ENCODE data around the gene C10orf71. TPM values are rescaled to one million over a fixed set of nuclear protein-coding genes. Genes with fewer than 3 reads are reported as not detected.

The C10orf71 gene
- total and polyA plus RNA-seq, 2 experiments from 2014 or later: not detected

GRCh38 chr10:49332768-49333167 is 33.8 kb downstream of the C10orf71 start:
- H2AFZ ChIP-seq: no peak overlapping the region
- H3K27me3 ChIP-seq: no peaks in the 10 kb centered on the region
- no peak for DNase-seq (ENCODE audit: low spot score)
- no peaks in the 10 kb centered on the region for H3K9me3 ChIP-seq (ENCODE audit: low read depth)
- H3K27ac ChIP-seq: no peak overlapping the region
- no peaks in the 10 kb centered on the region for H3K36me3 ChIP-seq (replicated peaks; ENCODE audit: insufficient read depth, low read depth)
- H3K4me3 ChIP-seq: no peak overlapping the region
- H3K4me1 ChIP-seq (ENCODE audit: insufficient read depth): no peaks in the 10 kb centered on the region
- no peak for TF ChIP-seq EZH2phosphoT487 (IDR thresholded peaks at IDR 0.05; ENCODE audit: low read depth, severe bottlenecking, unreplicated experiment)
- no peak for TF ChIP-seq CTCF (IDR thresholded peaks at IDR 0.05; ENCODE audit: poor library complexity)
- TF ChIP-seq EZH2 (IDR thresholded peaks at IDR 0.05; ENCODE audit: borderline replicate concordance): no peak
- no peaks in the 10 kb centered on the region for H3K79me2 ChIP-seq
- no peak overlapping the region for H3K4me2 ChIP-seq
- H4K20me1 ChIP-seq (ENCODE audit: insufficient read depth, poor library complexity, severe bottlenecking): no peaks in the 10 kb centered on the region
- H3K9me2 ChIP-seq (replicated peaks; ENCODE audit: insufficient read depth): no peaks in the 10 kb centered on the region
- WGBS (ENCODE audit: low lambda C conversion rate, missing lambda C conversion rate): 90% methylated on average over 6 of the region's 6 CpGs

DNA sequence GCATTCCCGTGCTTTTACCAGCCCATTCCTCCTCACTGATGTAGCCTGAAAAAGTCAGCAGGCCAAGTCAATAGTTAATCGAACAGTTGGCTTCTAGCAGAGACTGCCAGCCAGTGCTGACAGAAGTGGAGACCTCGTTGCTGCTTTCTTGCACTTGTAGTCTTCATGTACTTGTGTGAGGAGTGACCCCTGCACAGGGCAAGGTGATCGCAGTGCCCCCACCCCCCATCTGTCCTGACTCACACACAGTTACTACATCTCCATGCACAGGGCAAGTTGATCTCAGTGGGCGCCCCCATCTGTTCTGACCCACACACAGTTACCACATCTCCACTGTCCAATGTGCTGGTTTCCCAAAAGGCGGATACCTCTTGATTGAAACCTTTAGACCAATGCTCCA is 34.2 kb downstream of the C10orf71 start:
- H3K79me2 ChIP-seq: no peaks in the 10 kb centered on the region
- TF ChIP-seq EZH2 (IDR thresholded peaks at IDR 0.05; ENCODE audit: borderline replicate concordance) (no peak), CTCF (IDR thresholded peaks at IDR 0.05; ENCODE audit: poor library complexity) (no peak), EZH2phosphoT487 (IDR thresholded peaks at IDR 0.05; ENCODE audit: low read depth, severe bottlenecking, unreplicated experiment) (no peak)
- WGBS (ENCODE audit: low lambda C conversion rate, missing lambda C conversion rate): 94% methylated on average over 6 of the region's 6 CpGs
- no peak overlapping the region for H3K27ac ChIP-seq
- no peaks in the 10 kb centered on the region for H3K9me2 ChIP-seq (replicated peaks; ENCODE audit: insufficient read depth)
- no peak overlapping the region for H2AFZ ChIP-seq
- no peaks in the 10 kb centered on the region for H3K4me1 ChIP-seq (ENCODE audit: insufficient read depth)
- H4K20me1 ChIP-seq (ENCODE audit: insufficient read depth, poor library complexity, severe bottlenecking): no peaks in the 10 kb centered on the region
- H3K4me2 ChIP-seq: no peak overlapping the region
- no peaks in the 10 kb centered on the region for H3K9me3 ChIP-seq (ENCODE audit: low read depth)
- H3K36me3 ChIP-seq (replicated peaks; ENCODE audit: insufficient read depth, low read depth): no peaks in the 10 kb centered on the region
- H3K27me3 ChIP-seq: peaks cover 4% of the 10 kb centered on the region
- no peak overlapping the region for H3K4me3 ChIP-seq
- DNase-seq (ENCODE audit: low spot score): no peak

DNA sequence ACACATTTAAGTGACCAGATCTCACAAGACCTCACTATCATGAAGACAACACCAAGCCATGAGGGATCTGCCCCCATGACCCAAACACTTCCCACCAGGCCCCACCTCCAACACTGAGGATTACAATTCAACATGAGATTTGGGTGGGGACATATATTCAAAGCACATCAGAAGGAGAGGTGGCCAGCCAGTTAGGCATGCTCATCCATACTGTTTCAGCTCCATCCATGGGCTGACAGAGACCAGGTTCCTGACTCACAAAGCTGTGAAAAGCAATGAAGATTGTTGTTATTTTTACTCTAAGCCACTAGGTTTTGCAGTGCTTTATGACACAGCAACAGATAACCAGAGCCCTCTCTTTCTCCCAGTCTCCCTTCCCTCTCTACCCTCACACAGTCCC is 36.0 kb downstream of the C10orf71 start:
- H3K9me3 ChIP-seq (ENCODE audit: low read depth): no peaks in the 10 kb centered on the region
- no peaks in the 10 kb centered on the region for H3K36me3 ChIP-seq (replicated peaks; ENCODE audit: insufficient read depth, low read depth)

More for the DNA sequence above, 36.0 kb downstream of the C10orf71 start:
- no peak overlapping the region for H3K4me3 ChIP-seq
- no peaks in the 10 kb centered on the region for H4K20me1 ChIP-seq (ENCODE audit: insufficient read depth, poor library complexity, severe bottlenecking)
- H3K79me2 ChIP-seq: no peaks in the 10 kb centered on the region
- peaks cover 13% of the 10 kb centered on the region for H3K27me3 ChIP-seq
- no peak overlapping the region for H2AFZ ChIP-seq
- no peak for TF ChIP-seq EZH2 (IDR thresholded peaks at IDR 0.05; ENCODE audit: borderline replicate concordance)
- TF ChIP-seq EZH2phosphoT487 (IDR thresholded peaks at IDR 0.05; ENCODE audit: low read depth, severe bottlenecking, unreplicated experiment): no peak
- TF ChIP-seq CTCF (IDR thresholded peaks at IDR 0.05; ENCODE audit: poor library complexity): no peak
- H3K9me2 ChIP-seq (replicated peaks; ENCODE audit: insufficient read depth): no peaks in the 10 kb centered on the region
- no peaks in the 10 kb centered on the region for H3K4me1 ChIP-seq (ENCODE audit: insufficient read depth)
- DNase-seq (ENCODE audit: low spot score): no peak
- H3K27ac ChIP-seq: no peak overlapping the region
- H3K4me2 ChIP-seq: no peak overlapping the region
